Neural progenitor cell (in vitro differentiated cells): ENCODE measurements around the gene CD34. TPM values are rescaled to one million over a fixed set of nuclear protein-coding genes. Genes with fewer than 3 reads are reported as not detected.
A peak's percentile ranks its signal among the peaks of the same experiment; 100 is the strongest.

Experiments used
- DNase-seq: peaks from one replicate; pipeline ENCODE4 v3.0.0-alpha.2; 2016; ENCODE audit warnings: low spot score
- H2AFZ ChIP-seq: fragments of 200-600 bp; sonication (generic); replicated peaks from 2 replicates; pipeline ENCODE4 v1.6.1; 2016; ENCODE audit warnings: antibody characterized with exemption
- H3F3A ChIP-seq: fragments of 200-600 bp; sonication (generic); 2 replicates; pipeline ENCODE4 v1.6.1; 2016; ENCODE audit warnings: antibody characterized with exemption, low read depth
- H3K27ac ChIP-seq: fragments of 200-600 bp; sonication (generic); 2 replicates; pipeline ENCODE4 v1.5.1; 2016; ENCODE audit warnings: mild to moderate bottlenecking
- H3K27me3 ChIP-seq: fragments of 200-600 bp; sonication (generic); 2 replicates; pipeline ENCODE4 v1.6.1; 2016; ENCODE audit warnings: mild to moderate bottlenecking, moderate library complexity
- H3K36me3 ChIP-seq: fragments of 200-600 bp; sonication (generic); 2 replicates; pipeline ENCODE4 v1.5.1; 2016
- H3K4me1 ChIP-seq: fragments of 200-600 bp; sonication (generic); 2 replicates; pipeline ENCODE4 v1.6.1; 2016; ENCODE audit warnings: mixed run types
- H3K4me2 ChIP-seq: fragments of 200-600 bp; sonication (generic); 2 replicates; pipeline ENCODE4 v1.6.1; 2016
- H3K4me3 ChIP-seq: fragments of 200-600 bp; sonication (generic); 2 replicates; pipeline ENCODE4 v1.5.1; 2016
- H3K79me2 ChIP-seq: fragments of 200-600 bp; sonication (generic); 2 replicates; pipeline ENCODE4 v1.6.1; 2016; ENCODE audit warnings: low read depth
- H3K9ac ChIP-seq: fragments of 200-600 bp; sonication (generic); 2 replicates; pipeline ENCODE4 v1.6.1; 2016
- H3K9me3 ChIP-seq: fragments of 200-600 bp; sonication (generic); 2 replicates; pipeline ENCODE4 v1.5.1; 2016; ENCODE audit warnings: low read depth
- H4K20me1 ChIP-seq: fragments of 200-600 bp; sonication (generic); 2 replicates; pipeline ENCODE4 v1.6.1; 2016; ENCODE audit warnings: low read depth
- H3K27ac Mint-ChIP-seq: 3 replicates; pipeline ENCODE4 v1.8.0; 2021; ENCODE audit warnings: mixed read lengths
- H3K27me3 Mint-ChIP-seq: 2 replicates; pipeline ENCODE4 v1.8.0; 2022; ENCODE audit warnings: low read depth, mild to moderate bottlenecking, inconsistent platforms, moderate library complexity, mixed read lengths; ENCODE audit not compliant: insufficient read depth
- H3K36me3 Mint-ChIP-seq: 3 replicates; pipeline ENCODE4 v1.8.0; 2021; ENCODE audit warnings: mixed read lengths
- H3K4me1 Mint-ChIP-seq: 3 replicates; pipeline ENCODE4 v1.8.0; 2021; ENCODE audit warnings: mixed read lengths
- H3K4me3 Mint-ChIP-seq: 3 replicates; pipeline ENCODE4 v1.8.0; 2021; ENCODE audit warnings: mild to moderate bottlenecking, moderate library complexity, mixed read lengths
- H3K9me3 Mint-ChIP-seq: 3 replicates; pipeline ENCODE4 v1.8.0; 2020; ENCODE audit warnings: mixed read lengths
- EZH2 ChIP-seq: fragments of 200-600 bp; sonication (generic); IDR thresholded peaks from 2 replicates; pipeline ENCODE4 v1.6.1; 2017; ENCODE audit warnings: antibody characterized with exemption, mild to moderate bottlenecking, moderate library complexity
- EZH2phosphoT487 ChIP-seq: fragments of 200-600 bp; sonication (generic); IDR thresholded peaks from 2 replicates; pipeline ENCODE4 v1.6.1; 2017; ENCODE audit warnings: antibody characterized with exemption
- total RNA-seq: library from RNA; depleted of rRNA; stranded (reverse); fragments of >200 nt; gene quantifications from 2 replicates; pipeline ENCODE4 v1.2.3, GENCODE V29; 2015; ENCODE audit warnings: low replicate concordance
- TF ChIP-seq, protein P1 (sequence below): fragments of 200-600 bp; sonication (generic); IDR thresholded peaks from 2 replicates; pipeline ENCODE4 v1.5.1; 2017; ENCODE audit warnings: antibody characterized with exemption, mild to moderate bottlenecking

Gene CD34
- total RNA-seq, 1 donor from 2014 or later, result 0.43 TPM

GRCh38 chr1:207856276-207857023, 54.5 kb downstream of the CD34 start:
- no peaks in the 10 kb centered on the region for H3K27me3 Mint-ChIP-seq
- Histone ChIP-seq H3K27me3 (no peaks in the 10 kb centered on the region), H4K20me1 (no peaks in the 10 kb centered on the region), H3K4me3 (no peak overlapping the region), H3K4me1 (peaks cover 5% of the 10 kb centered on the region), H2AFZ (no peak overlapping the region), H3K79me2 (no peaks in the 10 kb centered on the region), H3F3A (no peaks in the 10 kb centered on the region), H3K9me3 (no peaks in the 10 kb centered on the region), H3K36me3 (no peaks in the 10 kb centered on the region), H3K4me2 (no peak overlapping the region), H3K9ac (no peak overlapping the region), H3K27ac (no peak overlapping the region)
- TF ChIP-seq, protein P1, sequence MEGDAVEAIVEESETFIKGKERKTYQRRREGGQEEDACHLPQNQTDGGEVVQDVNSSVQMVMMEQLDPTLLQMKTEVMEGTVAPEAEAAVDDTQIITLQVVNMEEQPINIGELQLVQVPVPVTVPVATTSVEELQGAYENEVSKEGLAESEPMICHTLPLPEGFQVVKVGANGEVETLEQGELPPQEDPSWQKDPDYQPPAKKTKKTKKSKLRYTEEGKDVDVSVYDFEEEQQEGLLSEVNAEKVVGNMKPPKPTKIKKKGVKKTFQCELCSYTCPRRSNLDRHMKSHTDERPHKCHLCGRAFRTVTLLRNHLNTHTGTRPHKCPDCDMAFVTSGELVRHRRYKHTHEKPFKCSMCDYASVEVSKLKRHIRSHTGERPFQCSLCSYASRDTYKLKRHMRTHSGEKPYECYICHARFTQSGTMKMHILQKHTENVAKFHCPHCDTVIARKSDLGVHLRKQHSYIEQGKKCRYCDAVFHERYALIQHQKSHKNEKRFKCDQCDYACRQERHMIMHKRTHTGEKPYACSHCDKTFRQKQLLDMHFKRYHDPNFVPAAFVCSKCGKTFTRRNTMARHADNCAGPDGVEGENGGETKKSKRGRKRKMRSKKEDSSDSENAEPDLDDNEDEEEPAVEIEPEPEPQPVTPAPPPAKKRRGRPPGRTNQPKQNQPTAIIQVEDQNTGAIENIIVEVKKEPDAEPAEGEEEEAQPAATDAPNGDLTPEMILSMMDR, result no peak
- TF ChIP-seq EZH2phosphoT487, result no peak
- TF ChIP-seq EZH2, result no peak
- H3K9me3 Mint-ChIP-seq, result no peaks in the 10 kb centered on the region
- no peak overlapping the region for H3K4me3 Mint-ChIP-seq
- no peak overlapping the region for H3K27ac Mint-ChIP-seq
- peaks cover 7% of the 10 kb centered on the region for H3K4me1 Mint-ChIP-seq
- no peak for DNase-seq
- no peaks in the 10 kb centered on the region for H3K36me3 Mint-ChIP-seq

- Mint-ChIP-seq H3K36me3 (no peaks in the 10 kb centered on the region), H3K4me1 (peaks cover 7% of the 10 kb centered on the region), H3K27me3 (no peaks in the 10 kb centered on the region), H3K9me3 (no peaks in the 10 kb centered on the region), H3K27ac (peak overlapping the region; percentile 39), H3K4me3 (no peak overlapping the region)
- Histone ChIP-seq H3K4me1 (peaks cover 5% of the 10 kb centered on the region), H3K27ac (no peak overlapping the region), H3K4me2 (no peak overlapping the region), H3K9me3 (no peaks in the 10 kb centered on the region), H3F3A (no peaks in the 10 kb centered on the region), H3K27me3 (no peaks in the 10 kb centered on the region), H2AFZ (no peak overlapping the region), H3K36me3 (no peaks in the 10 kb centered on the region), H3K4me3 (no peak overlapping the region), H3K79me2 (no peaks in the 10 kb centered on the region), H4K20me1 (no peaks in the 10 kb centered on the region), H3K9ac (no peak overlapping the region)
- no peak for TF ChIP-seq EZH2phosphoT487
- no peak for TF ChIP-seq EZH2
- TF ChIP-seq, protein P1, result no peak
- no peak for DNase-seq
Observed at GRCh38 chr1:207854001-207854400, 56.9 kb downstream of the CD34 start.

DNA sequence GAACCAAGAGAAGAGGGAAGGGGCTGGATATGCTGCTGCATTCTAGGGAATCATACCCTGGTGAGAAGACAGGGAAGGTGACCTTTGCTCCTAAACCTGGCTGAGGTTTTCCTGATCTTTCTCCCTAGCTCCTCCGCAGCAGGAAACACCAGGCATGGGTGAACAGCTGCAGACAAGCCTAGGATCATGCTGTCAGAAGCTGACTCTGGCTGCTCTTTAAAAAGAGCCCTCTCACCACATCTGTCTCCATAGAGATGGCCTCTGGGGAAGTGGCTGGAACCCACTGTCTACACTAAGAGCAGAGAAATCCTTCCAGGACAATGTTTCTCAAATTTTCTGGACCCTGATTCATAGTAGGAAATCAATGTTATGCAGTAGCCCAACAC, 57.6 kb downstream of the CD34 start:
- no peaks in the 10 kb centered on the region for H3K27me3 ChIP-seq
- Mint-ChIP-seq H3K27ac (no peak overlapping the region), H3K9me3 (no peaks in the 10 kb centered on the region), H3K4me1 (peaks cover 7% of the 10 kb centered on the region), H3K36me3 (no peaks in the 10 kb centered on the region), H3K4me3 (no peak overlapping the region), H3K27me3 (no peaks in the 10 kb centered on the region)
- H2AFZ ChIP-seq, result no peak overlapping the region
- no peaks in the 10 kb centered on the region for H3K9me3 ChIP-seq
- H3K4me2 ChIP-seq, result no peak overlapping the region
- no peak for TF ChIP-seq EZH2
- TF ChIP-seq EZH2phosphoT487, result no peak
- TF ChIP-seq, protein P1, result no peak
- H3K36me3 ChIP-seq, result no peaks in the 10 kb centered on the region
- no peaks in the 10 kb centered on the region for H3F3A ChIP-seq
- peaks cover 5% of the 10 kb centered on the region for H3K4me1 ChIP-seq
- no peak overlapping the region for H3K4me3 ChIP-seq
- no peak overlapping the region for H3K9ac ChIP-seq
- no peaks in the 10 kb centered on the region for H4K20me1 ChIP-seq
- H3K79me2 ChIP-seq, result no peaks in the 10 kb centered on the region
- no peak overlapping the region for H3K27ac ChIP-seq
- no peak for DNase-seq
